Tibial nerve (tissue), 4 donors: ENCODE results near the gene PRKAB2. TPM values are rescaled to one million over a fixed set of nuclear protein-coding genes. Genes with fewer than 3 reads are reported as not detected.
A peak's percentile ranks its signal among the peaks of the same experiment; 100 is the strongest.

ENCODE experiments used
- DNase-seq, 2 donors: peaks; one replicate each; pipeline ENCODE4 v3.0.0-alpha.2; 2019; ENCODE audit warnings: low spot score in 2 of 2
- H3K27ac ChIP-seq, 4 donors: fragments of 200-600 bp; sonication (generic) in 3 of 4; one replicate each; pipeline ENCODE4 v1.5.1; 2017 to 2019; ENCODE audit warnings: mild to moderate bottlenecking in 1 of 4
- H3K27me3 ChIP-seq, 2 donors: fragments of 200-600 bp; sonication (generic) in 1 of 2; one replicate each; pipeline versions ENCODE4 v1.5.1 to v1.6.0; 2017 to 2019
- H3K36me3 ChIP-seq, 3 donors: fragments of 200-600 bp; sonication (generic); one replicate each; pipeline ENCODE4 v1.5.1; 2018 to 2019
- H3K4me1 ChIP-seq, 4 donors: fragments of 200-600 bp; sonication (generic) in 3 of 4; one replicate each; pipeline ENCODE4 v1.5.1; 2017 to 2019
- H3K4me3 ChIP-seq, 4 donors: fragments of 200-600 bp; sonication (generic) in 3 of 4; one replicate each; pipeline ENCODE4 v1.5.1; 2017 to 2019; ENCODE audit warnings: mild to moderate bottlenecking in 1 of 4, moderate library complexity in 1 of 4
- H3K9me3 ChIP-seq, 4 donors: fragments of 200-600 bp; sonication (generic) in 3 of 4; one replicate each; pipeline ENCODE4 v1.5.1; 2017 to 2019
- EP300 ChIP-seq, 2 donors: sonication (generic); formaldehyde crosslinking; IDR thresholded peaks; one replicate each; pipeline ENCODE4 v1.6.1; 2017; ENCODE audit warnings: antibody characterized with exemption in 2 of 2, mild to moderate bottlenecking in 1 of 2
- POLR2A ChIP-seq, 2 donors: fragments of 450-650 bp; IDR thresholded peaks; one replicate each; pipeline ENCODE4 v1.6.1; 2017; ENCODE audit warnings: antibody characterized with exemption in 2 of 2, mild to moderate bottlenecking in 2 of 2, moderate library complexity in 2 of 2
- WGBS, 2 donors: methylation state at CpG; one replicate each; pipeline ENCODE4 v1.1.5; 2018; 5-methylcytosine and 5-hydroxymethylcytosine counted together
- total RNA-seq, 4 donors: library from RNA; depleted of rRNA; stranded (reverse); fragments of >200 nt; gene quantifications; one replicate each; pipeline ENCODE4 v1.1.0, GENCODE V29; 2016
- TF ChIP-seq, protein P1 (sequence below), 5 experiments: fragments of 200-600 bp in 3 of 5; fragments of 450-650 bp in 2 of 5; sonication (generic) in 3 of 5; IDR thresholded peaks; one replicate each; pipeline ENCODE4 v1.5.1; 2016 to 2019; ENCODE audit warnings: antibody characterized with exemption in 5 of 5, mild to moderate bottlenecking in 3 of 5, moderate library complexity in 2 of 5

Gene PRKAB2, protein sequence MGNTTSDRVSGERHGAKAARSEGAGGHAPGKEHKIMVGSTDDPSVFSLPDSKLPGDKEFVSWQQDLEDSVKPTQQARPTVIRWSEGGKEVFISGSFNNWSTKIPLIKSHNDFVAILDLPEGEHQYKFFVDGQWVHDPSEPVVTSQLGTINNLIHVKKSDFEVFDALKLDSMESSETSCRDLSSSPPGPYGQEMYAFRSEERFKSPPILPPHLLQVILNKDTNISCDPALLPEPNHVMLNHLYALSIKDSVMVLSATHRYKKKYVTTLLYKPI
- 10 to 100 TPM; 12.6 to 23.4 (median 15.1) TPM for total RNA-seq

DNA sequence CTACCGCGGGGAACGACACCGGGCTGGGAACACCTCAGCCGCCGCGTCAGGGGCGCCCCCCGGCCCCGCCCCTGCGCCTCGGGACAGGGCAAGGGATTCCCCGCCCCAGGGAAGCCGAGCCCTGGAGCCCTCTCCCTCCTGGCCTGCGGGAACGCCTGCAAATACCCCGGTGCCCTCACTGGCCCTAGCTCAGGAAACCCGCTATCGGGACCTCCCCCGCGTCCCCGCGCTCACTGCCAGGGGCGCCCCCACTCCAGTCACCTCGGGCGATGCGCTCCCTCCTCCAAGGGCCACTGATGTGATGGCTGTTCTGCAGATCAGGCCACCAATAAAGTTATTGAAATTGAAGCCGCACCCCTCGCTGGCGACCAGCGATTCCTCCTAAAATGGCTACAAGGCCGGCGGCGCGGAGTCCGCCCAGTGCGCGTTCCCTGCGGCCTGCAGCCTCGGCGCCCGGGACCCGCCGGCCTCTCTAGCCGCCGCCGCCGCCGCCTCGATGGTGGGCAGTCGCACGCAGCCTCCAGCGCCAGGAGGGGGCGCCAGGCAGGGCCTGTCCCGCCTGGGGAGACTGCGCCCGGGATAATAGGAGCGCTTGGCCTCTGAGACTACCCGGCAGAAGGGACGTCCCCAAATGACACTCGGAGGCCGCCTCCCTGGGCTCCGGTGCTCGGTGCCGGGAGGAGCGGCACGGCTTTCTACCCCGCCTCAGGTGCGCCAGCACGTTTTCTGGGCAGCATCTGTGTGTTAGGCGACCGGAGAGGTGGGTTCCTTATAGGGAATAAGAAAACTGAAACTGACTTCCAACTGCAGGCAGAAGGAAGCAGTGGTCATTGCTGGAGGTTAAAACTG is at the start of gene PRKAB2:
Gene PRKAB2, minus strand, starts transcription at position 303 of the 849 bp plus-strand sequence. CDS start 326 bp downstream, outside the sequence.
- peaks cover 0 to 46% (median 9%) of the 10 kb centered on the region in 4 donors for H3K4me1 ChIP-seq
- TF ChIP-seq EP300 (IDR thresholded peaks at IDR 0.05) (peak; percentile 40 to 94), POLR2A (IDR thresholded peaks at IDR 0.05) (peak; percentile 64 to 68)
- TF ChIP-seq, protein P1, sequence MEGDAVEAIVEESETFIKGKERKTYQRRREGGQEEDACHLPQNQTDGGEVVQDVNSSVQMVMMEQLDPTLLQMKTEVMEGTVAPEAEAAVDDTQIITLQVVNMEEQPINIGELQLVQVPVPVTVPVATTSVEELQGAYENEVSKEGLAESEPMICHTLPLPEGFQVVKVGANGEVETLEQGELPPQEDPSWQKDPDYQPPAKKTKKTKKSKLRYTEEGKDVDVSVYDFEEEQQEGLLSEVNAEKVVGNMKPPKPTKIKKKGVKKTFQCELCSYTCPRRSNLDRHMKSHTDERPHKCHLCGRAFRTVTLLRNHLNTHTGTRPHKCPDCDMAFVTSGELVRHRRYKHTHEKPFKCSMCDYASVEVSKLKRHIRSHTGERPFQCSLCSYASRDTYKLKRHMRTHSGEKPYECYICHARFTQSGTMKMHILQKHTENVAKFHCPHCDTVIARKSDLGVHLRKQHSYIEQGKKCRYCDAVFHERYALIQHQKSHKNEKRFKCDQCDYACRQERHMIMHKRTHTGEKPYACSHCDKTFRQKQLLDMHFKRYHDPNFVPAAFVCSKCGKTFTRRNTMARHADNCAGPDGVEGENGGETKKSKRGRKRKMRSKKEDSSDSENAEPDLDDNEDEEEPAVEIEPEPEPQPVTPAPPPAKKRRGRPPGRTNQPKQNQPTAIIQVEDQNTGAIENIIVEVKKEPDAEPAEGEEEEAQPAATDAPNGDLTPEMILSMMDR (IDR thresholded peaks at IDR 0.05): peak; percentile 94 to 97 (median 97)
- no peaks in the 10 kb centered on the region for H3K9me3 ChIP-seq
- peak within 1 kb of the TSS; percentile 90 to 97 (median 95) for H3K27ac ChIP-seq
- 0% methylated on average over 22 to 53 of the region's 72 CpGs for WGBS, 2 donors
- peaks cover 0 to 20% (median 0%) of the 10 kb centered on the region in 3 donors for H3K36me3 ChIP-seq
- no peaks in the 10 kb centered on the region for H3K27me3 ChIP-seq
- peak; percentile 89 to 91 for DNase-seq
- peak within 1 kb of the TSS; percentile 57 to 85 (median 82) for H3K4me3 ChIP-seq

DNA sequence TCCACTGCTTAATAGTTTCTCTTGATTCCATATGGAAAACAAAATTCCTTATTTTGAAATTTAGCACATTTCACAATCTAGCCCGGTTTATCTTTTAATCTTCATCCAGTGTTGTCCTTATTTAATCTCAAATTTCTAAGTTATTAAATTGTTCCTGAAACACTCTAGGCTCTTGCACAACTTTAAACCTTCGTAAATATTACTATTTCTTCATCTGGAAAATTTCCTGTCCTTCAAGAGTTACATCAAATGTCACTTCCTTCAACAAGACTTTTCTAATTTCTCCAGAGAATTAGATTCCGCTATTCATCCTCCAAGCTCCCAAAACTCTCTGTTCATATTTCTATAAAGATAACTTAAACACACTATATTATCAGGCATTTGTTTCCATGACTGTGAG is 46.3 kb upstream of the PRKAB2 start:
- no peaks in the 10 kb centered on the region for H3K27me3 ChIP-seq
- peaks cover 0 to 1% (median 0%) of the 10 kb centered on the region in 4 donors for H3K4me1 ChIP-seq
- H3K27ac ChIP-seq: no peak overlapping the region
- H3K36me3 ChIP-seq: no peaks in the 10 kb centered on the region
- no peaks in the 10 kb centered on the region for H3K9me3 ChIP-seq
- DNase-seq: no peak
- no peak overlapping the region for H3K4me3 ChIP-seq
- TF ChIP-seq POLR2A (IDR thresholded peaks at IDR 0.05) (no peak), EP300 (IDR thresholded peaks at IDR 0.05) (no peak)
- TF ChIP-seq, protein P1 (IDR thresholded peaks at IDR 0.05): no peak
- 60 to 61% methylated on average over 3 of the region's 3 CpGs for WGBS, 2 donors

DNA sequence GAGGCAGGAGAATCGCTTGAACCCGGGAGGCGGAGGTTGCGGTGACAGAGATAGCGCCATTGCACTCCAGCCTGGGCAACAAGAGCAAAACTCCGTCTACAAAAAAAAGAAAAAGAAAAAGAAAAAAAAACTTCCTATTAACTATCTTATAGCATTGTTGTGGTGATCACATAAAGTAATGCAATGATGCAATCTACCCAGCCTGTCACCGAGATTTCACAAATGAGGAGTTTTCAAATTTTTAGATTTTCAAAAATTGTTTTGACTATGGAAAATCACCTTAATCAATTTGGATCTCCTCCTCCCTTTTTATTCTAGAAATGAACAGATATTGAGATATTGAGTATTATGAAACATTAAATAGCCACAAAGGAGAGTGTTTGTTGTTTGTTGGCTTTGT is 44.9 kb upstream of the PRKAB2 start:
- TF ChIP-seq, protein P1 (IDR thresholded peaks at IDR 0.05): no peak
- TF ChIP-seq EP300 (IDR thresholded peaks at IDR 0.05) (no peak), POLR2A (IDR thresholded peaks at IDR 0.05) (no peak)
- WGBS, 2 donors: 92 to 94% methylated on average over 7 of the region's 7 CpGs

DNA sequence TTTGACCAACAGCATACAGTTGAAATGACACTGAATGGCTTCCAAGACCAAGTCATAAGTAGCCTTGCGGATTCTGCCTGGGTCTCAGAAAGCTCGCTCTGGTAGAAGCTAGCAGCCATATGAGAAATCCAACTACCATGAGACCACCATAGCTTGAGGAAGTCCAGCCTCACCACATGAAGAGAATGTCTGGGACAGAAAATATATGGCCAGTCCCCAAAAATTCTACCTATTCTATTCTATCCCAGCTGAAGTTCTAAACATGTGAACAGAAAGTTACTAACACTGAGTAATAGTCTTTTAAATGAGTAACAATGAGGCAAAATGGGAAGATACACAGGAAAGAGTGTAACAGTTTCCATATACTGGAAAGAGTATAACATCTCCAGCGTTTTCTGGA is 43.9 kb upstream of the PRKAB2 start:
- WGBS, 2 donors: 90 to 91% methylated on average over 3 of the region's 3 CpGs
- no peak for DNase-seq
- no peak overlapping the region for H3K4me3 ChIP-seq
- TF ChIP-seq POLR2A (IDR thresholded peaks at IDR 0.05): no peak
- TF ChIP-seq, protein P1 (IDR thresholded peaks at IDR 0.05): no peak
- no peak for TF ChIP-seq EP300 (IDR thresholded peaks at IDR 0.05)
- no peaks in the 10 kb centered on the region for H3K9me3 ChIP-seq
- no peak overlapping the region for H3K27ac ChIP-seq
- H3K4me1 ChIP-seq: no peaks in the 10 kb centered on the region
- peaks cover 0 to 8% (median 0%) of the 10 kb centered on the region in 3 donors for H3K36me3 ChIP-seq
- H3K27me3 ChIP-seq: no peaks in the 10 kb centered on the region

More for the DNA sequence above, 44.9 kb upstream of the PRKAB2 start:
- no peaks in the 10 kb centered on the region for H3K9me3 ChIP-seq
- no peak overlapping the region for H3K4me3 ChIP-seq
- DNase-seq: no peak
- H3K27ac ChIP-seq: no peak overlapping the region
- H3K4me1 ChIP-seq: no peaks in the 10 kb centered on the region
- H3K27me3 ChIP-seq: no peaks in the 10 kb centered on the region
- peaks cover 0 to 2% (median 0%) of the 10 kb centered on the region in 3 donors for H3K36me3 ChIP-seq

DNA sequence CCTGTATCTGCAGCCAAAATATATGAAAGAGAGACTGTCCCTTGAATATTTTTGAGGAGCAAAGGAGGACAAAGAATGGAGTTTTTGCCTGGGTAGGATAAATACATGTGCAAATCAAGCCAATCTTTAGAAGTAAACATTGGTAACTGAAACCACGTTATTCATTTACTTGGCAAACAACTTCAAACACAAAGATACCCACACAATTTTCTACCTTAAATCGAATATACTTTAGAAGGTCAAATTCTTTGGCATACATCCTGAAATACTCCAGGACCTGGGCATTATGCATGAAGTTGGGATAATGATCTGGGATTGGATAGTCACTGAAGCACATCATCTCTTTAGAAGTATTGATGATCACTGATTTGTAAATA is 43.3 kb upstream of the PRKAB2 start:
- no peaks in the 10 kb centered on the region for H3K9me3 ChIP-seq
- TF ChIP-seq, protein P1 (IDR thresholded peaks at IDR 0.05): no peak
- no peak for TF ChIP-seq POLR2A (IDR thresholded peaks at IDR 0.05)
- TF ChIP-seq EP300 (IDR thresholded peaks at IDR 0.05): no peak
- H3K4me1 ChIP-seq: no peaks in the 10 kb centered on the region
- no peaks in the 10 kb centered on the region for H3K27me3 ChIP-seq
- H3K36me3 ChIP-seq: peaks cover 0 to 8% (median 0%) of the 10 kb centered on the region in 3 donors
- no peak overlapping the region for H3K4me3 ChIP-seq
- WGBS, 2 donors: 57 to 59% methylated on average over 2 of the region's 2 CpGs
- DNase-seq: no peak
- H3K27ac ChIP-seq: no peak overlapping the region
